Mesenchymal stem cell (in vitro differentiated cells and primary cell): Measurements from ENCODE around the gene C1GALT1.

Source experiments
- DNase-seq: peaks from one replicate; pipeline ENCODE4 v3.0.0-alpha.2; 2013
- H2AFZ ChIP-seq: one replicate; pipeline ENCODE4 v1.6.1; 2013; ENCODE audit warnings: low read depth, mild to moderate bottlenecking, control low read depth, inconsistent platforms, low read length, moderate library complexity
- H2AK5ac ChIP-seq: 2 replicates; pipeline ENCODE4 v1.6.1; 2013; ENCODE audit warnings: low read length, moderate library complexity, mild to moderate bottlenecking, inconsistent platforms; ENCODE audit not compliant: severe bottlenecking
- H2BK120ac ChIP-seq: one replicate; pipeline ENCODE4 v1.6.1; 2013; ENCODE audit warnings: low read depth, mild to moderate bottlenecking, inconsistent platforms, low read length, moderate library complexity
- H2BK12ac ChIP-seq, 2 experiments: one replicate each; pipeline ENCODE4 v1.6.1; 2013; ENCODE audit warnings: inconsistent platforms in 2 of 2, low read length in 2 of 2, mild to moderate bottlenecking in 2 of 2, moderate library complexity in 2 of 2, control low read depth in 1 of 2
- H2BK15ac ChIP-seq: one replicate; pipeline ENCODE4 v1.6.1; 2013; ENCODE audit warnings: mild to moderate bottlenecking, low read depth, inconsistent platforms; ENCODE audit not compliant: poor library complexity, severe bottlenecking
- H2BK5ac ChIP-seq: 2 replicates; pipeline ENCODE4 v1.6.1; 2013; ENCODE audit warnings: low read depth, mild to moderate bottlenecking, low read length, control low read depth, inconsistent platforms; ENCODE audit not compliant: poor library complexity, severe bottlenecking
- H3K14ac ChIP-seq, 2 experiments: one replicate each; pipeline ENCODE4 v1.6.1; 2013; ENCODE audit warnings: inconsistent platforms in 2 of 2, low read length in 2 of 2, control low read depth in 1 of 2, mild to moderate bottlenecking in 1 of 2, moderate library complexity in 1 of 2
- H3K18ac ChIP-seq, 2 experiments: one replicate each; pipeline ENCODE4 v1.6.1; 2013; ENCODE audit warnings: inconsistent platforms in 2 of 2, low read length in 2 of 2, control low read depth in 1 of 2, low read depth in 1 of 2, mild to moderate bottlenecking in 1 of 2
- H3K23ac ChIP-seq, 2 experiments: one replicate each; pipeline ENCODE4 v1.6.1; 2013; ENCODE audit warnings: inconsistent platforms in 2 of 2, low read length in 2 of 2, mild to moderate bottlenecking in 2 of 2, moderate library complexity in 2 of 2, control low read depth in 1 of 2
- H3K27ac ChIP-seq: 2 replicates; pipeline ENCODE4 v1.5.1; 2013; ENCODE audit warnings: mild to moderate bottlenecking, moderate library complexity, low read length, control low read depth, inconsistent platforms; ENCODE audit not compliant: poor library complexity, severe bottlenecking
- H3K27me3 ChIP-seq, 2 experiments: 2 replicates each; pipeline versions ENCODE4 v1.6.1 to v1.7.0; 2013; ENCODE audit warnings: low read length in 2 of 2, mild to moderate bottlenecking in 2 of 2, moderate library complexity in 2 of 2, control low read depth in 1 of 2, inconsistent platforms in 1 of 2; ENCODE audit not compliant: control insufficient read depth in 1 of 2, insufficient read depth in 1 of 2
- H3K36me3 ChIP-seq, 2 experiments: 2 replicates each; pipeline versions ENCODE4 v1.6.1 to v1.7.0; 2013; ENCODE audit warnings: low read length in 2 of 2, control low read depth in 1 of 2, inconsistent platforms in 1 of 2, low read depth in 1 of 2, mild to moderate bottlenecking in 1 of 2; ENCODE audit not compliant: insufficient read depth in 2 of 2, control insufficient read depth in 1 of 2
- H3K4ac ChIP-seq, 2 experiments: one replicate each; pipeline ENCODE4 v1.6.1; 2013; ENCODE audit warnings: inconsistent platforms in 2 of 2, low read length in 2 of 2, mild to moderate bottlenecking in 2 of 2, moderate library complexity in 2 of 2, control low read depth in 1 of 2, low read depth in 1 of 2
- H3K4me1 ChIP-seq: 2 replicates; pipeline ENCODE4 v1.6.1; 2013; ENCODE audit warnings: low read depth, low read length, control low read depth; ENCODE audit not compliant: control insufficient read depth, insufficient read depth
- H3K4me2 ChIP-seq: 2 replicates; pipeline ENCODE4 v1.6.1; 2013; ENCODE audit warnings: low read length, mild to moderate bottlenecking, inconsistent platforms; ENCODE audit not compliant: poor library complexity, severe bottlenecking
- H3K4me3 ChIP-seq, 2 experiments: 2 replicates each; pipeline versions ENCODE4 v1.5.1 to v1.7.0; 2013; ENCODE audit warnings: low read length in 2 of 2, mild to moderate bottlenecking in 2 of 2, control low read depth in 1 of 2, low read depth in 1 of 2; ENCODE audit not compliant: insufficient read depth in 1 of 2
- H3K79me1 ChIP-seq: replicated peaks from 2 replicates; pipeline ENCODE4 v1.6.1; 2013; ENCODE audit warnings: mild to moderate bottlenecking, control low read depth, low read length, inconsistent platforms; ENCODE audit not compliant: poor library complexity, severe bottlenecking
- H3K9ac ChIP-seq: 2 replicates; pipeline ENCODE4 v1.7.0; 2013; ENCODE audit warnings: mild to moderate bottlenecking, low read length, moderate library complexity
- H3K9me3 ChIP-seq: 2 replicates; pipeline ENCODE4 v1.7.0; 2013; ENCODE audit warnings: mild to moderate bottlenecking, low read length; ENCODE audit not compliant: control insufficient read depth
- H4K8ac ChIP-seq: one replicate; pipeline ENCODE4 v1.6.1; 2013; ENCODE audit warnings: inconsistent platforms, mild to moderate bottlenecking, low read length, moderate library complexity
- H4K91ac ChIP-seq: one replicate; pipeline ENCODE4 v1.6.1; 2013; ENCODE audit warnings: mild to moderate bottlenecking, low read length, inconsistent platforms
- WGBS: methylation state at CpG from one replicate; pipeline ENCODE4 v1.1.7; 2013; ENCODE audit warnings: mixed read lengths; 5-methylcytosine and 5-hydroxymethylcytosine counted together

C1GALT1 gene

GRCh38 chr7:7276161-7276560 lies 93.8 kb downstream of the C1GALT1 start:
- H3K4me1 ChIP-seq: peaks cover 3% of the 10 kb centered on the region
- H4K8ac ChIP-seq: no peak overlapping the region
- H3K27ac ChIP-seq: no peak overlapping the region
- no peak for DNase-seq
- no peak overlapping the region for H2BK12ac ChIP-seq
- H3K4ac ChIP-seq: no peak overlapping the region
- no peak overlapping the region for H2AK5ac ChIP-seq
- H3K9me3 ChIP-seq: no peaks in the 10 kb centered on the region
- H3K9ac ChIP-seq: no peak overlapping the region
- 86% methylated on average over 3 of the region's 3 CpGs for WGBS
- no peaks in the 10 kb centered on the region for H3K79me1 ChIP-seq
- H4K91ac ChIP-seq: no peak overlapping the region
- no peak overlapping the region for H2BK15ac ChIP-seq
- H3K23ac ChIP-seq: no peak overlapping the region
- H3K4me3 ChIP-seq: no peak overlapping the region
- no peak overlapping the region for H2BK120ac ChIP-seq
- H3K36me3 ChIP-seq: no peaks in the 10 kb centered on the region
- H2AFZ ChIP-seq: no peak overlapping the region
- peaks cover 0 to 4% of the 10 kb centered on the region in 2 experiments for H3K27me3 ChIP-seq
- H3K18ac ChIP-seq: no peak overlapping the region
- H3K4me2 ChIP-seq: no peak overlapping the region
- H2BK5ac ChIP-seq: no peak overlapping the region
- no peak overlapping the region for H3K14ac ChIP-seq

GRCh38 chr7:7290429-7291122 lies 108.2 kb downstream of the C1GALT1 start:
- Histone ChIP-seq H3K27me3 (peaks cover 0 to 20% of the 10 kb centered on the region in 2 experiments), H2BK15ac (no peak overlapping the region), H3K27ac (no peak overlapping the region), H3K79me1 (no peaks in the 10 kb centered on the region), H3K14ac (no peak overlapping the region), H3K36me3 (no peaks in the 10 kb centered on the region), H2BK12ac (no peak overlapping the region), H3K4me3 (no peak overlapping the region), H3K4ac (no peak overlapping the region), H2AK5ac (no peak overlapping the region), H3K23ac (no peak overlapping the region), H3K9ac (no peak overlapping the region), H3K4me2 (no peak overlapping the region), H4K8ac (no peak overlapping the region), H2AFZ (no peak overlapping the region), H3K9me3 (peaks cover 8% of the 10 kb centered on the region), H4K91ac (no peak overlapping the region), H2BK120ac (no peak overlapping the region), H2BK5ac (no peak overlapping the region), H3K18ac (no peak overlapping the region), H3K4me1 (no peaks in the 10 kb centered on the region)
- DNase-seq: no peak
- 88% methylated on average over 3 of the region's 5 CpGs for WGBS

DNA sequence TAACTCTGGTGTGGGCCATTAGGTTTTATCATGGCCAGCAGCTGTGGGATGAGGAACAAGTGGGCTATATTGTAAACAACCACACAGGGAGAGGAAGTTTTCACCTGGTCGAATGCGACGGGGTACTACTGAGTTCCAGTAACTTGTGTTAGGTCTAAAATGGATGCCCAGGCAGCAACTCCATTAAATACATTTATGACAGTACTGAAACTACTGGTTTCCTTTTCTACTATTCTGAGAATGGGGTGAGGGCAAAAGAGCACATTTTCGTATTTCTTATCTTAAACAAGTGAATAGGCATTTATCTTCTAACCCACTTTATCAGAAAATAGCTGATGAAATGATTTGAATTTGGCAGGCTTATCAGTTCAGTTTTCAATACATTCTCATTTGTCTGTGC lies 109.7 kb downstream of the C1GALT1 start:
- no peak overlapping the region for H2BK5ac ChIP-seq
- no peak overlapping the region for H3K18ac ChIP-seq
- no peak overlapping the region for H3K4ac ChIP-seq
- no peaks in the 10 kb centered on the region for H3K79me1 ChIP-seq
- no peak overlapping the region for H3K14ac ChIP-seq
- H3K4me1 ChIP-seq: no peaks in the 10 kb centered on the region
- no peak overlapping the region for H2AFZ ChIP-seq
- no peak overlapping the region for H3K4me3 ChIP-seq
- H3K36me3 ChIP-seq: no peaks in the 10 kb centered on the region
- no peak overlapping the region for H2BK120ac ChIP-seq
- H2AK5ac ChIP-seq: no peak overlapping the region
- H4K91ac ChIP-seq: no peak overlapping the region
- H3K23ac ChIP-seq: no peak overlapping the region
- H3K9me3 ChIP-seq: no peaks in the 10 kb centered on the region
- no peak overlapping the region for H2BK12ac ChIP-seq
- no peak for DNase-seq
- no peak overlapping the region for H3K4me2 ChIP-seq
- H2BK15ac ChIP-seq: no peak overlapping the region
- no peak overlapping the region for H3K27ac ChIP-seq
- WGBS: 100% methylated on average over 1 of the region's 4 CpGs
- H3K9ac ChIP-seq: no peak overlapping the region
- H4K8ac ChIP-seq: no peak overlapping the region
- peaks cover 0 to 20% of the 10 kb centered on the region in 2 experiments for H3K27me3 ChIP-seq

GRCh38 chr7:7292608-7293007 lies 110.3 kb downstream of the C1GALT1 start:
- no peak overlapping the region for H3K23ac ChIP-seq
- H3K27me3 ChIP-seq: peaks cover 0 to 20% of the 10 kb centered on the region in 2 experiments
- no peaks in the 10 kb centered on the region for H3K36me3 ChIP-seq
- no peak overlapping the region for H2BK120ac ChIP-seq
- H3K14ac ChIP-seq: no peak overlapping the region
- no peak overlapping the region for H3K9ac ChIP-seq
- no peaks in the 10 kb centered on the region for H3K4me1 ChIP-seq
- no peak overlapping the region for H3K18ac ChIP-seq
- no peak overlapping the region for H3K4ac ChIP-seq
- H2BK15ac ChIP-seq: no peak overlapping the region
- H4K8ac ChIP-seq: no peak overlapping the region
- H3K79me1 ChIP-seq: no peaks in the 10 kb centered on the region
- H3K27ac ChIP-seq: no peak overlapping the region
- no peak overlapping the region for H2AFZ ChIP-seq
- no peak overlapping the region for H2BK5ac ChIP-seq
- no peak overlapping the region for H4K91ac ChIP-seq
- no peak overlapping the region for H2AK5ac ChIP-seq
- H3K4me2 ChIP-seq: no peak overlapping the region
- no peak overlapping the region for H2BK12ac ChIP-seq
- 84% methylated on average over 5 of the region's 5 CpGs for WGBS
- no peak for DNase-seq
- no peak overlapping the region for H3K4me3 ChIP-seq
- H3K9me3 ChIP-seq: no peaks in the 10 kb centered on the region
